Karpas-422 (cell line): Measurements from ENCODE around the gene CELF3. TPM values are rescaled to one million over a fixed set of nuclear protein-coding genes. Genes with fewer than 3 reads are reported as not detected.

ENCODE experiments used
- small RNA-seq: library from RNA; depleted of rRNA; stranded (forward); fragments of <200 nt; gene quantifications from one replicate; pipeline ENCODE3, GENCODE V24; 2014
- total RNA-seq: library from RNA; depleted of rRNA; stranded (reverse); fragments of >200 nt; shearing (Covaris generic); gene quantifications from 2 replicates; pipeline ENCODE4 v1.2.3, GENCODE V29; 2014; ENCODE audit warnings: low replicate concordance; rRNA removed

Gene CELF3
- total RNA-seq, 1 experiment from 2014 or later, result not detected

Small RNA genes lying within 50 kb of the gene (small RNA-seq; reads per million reads assigned to genes)
- not detected for gene RNU6-662P

Other genes with a start within 250 kb of the CELF3 start
- gene CGN, start 205.4 kb downstream of the CELF3 start, total RNA-seq, result 0.22 TPM in 1 of 2 replicates, not detected in the other
- gene TUFT1, start 176.5 kb downstream of the CELF3 start, total RNA-seq, result not detected in 2 replicates
- 28.3 and 40.4 TPM in 2 replicates for gene SNX27, start 104.8 kb downstream of the CELF3 start, total RNA-seq
- gene RIIAD1, start 4.7 kb upstream of the CELF3 start, total RNA-seq, result not detected in 2 replicates
- gene MRPL9, start 46.7 kb upstream of the CELF3 start, total RNA-seq, result 76.8 and 147 TPM in 2 replicates
- gene TDRKH, start 73.7 kb upstream of the CELF3 start, total RNA-seq, result 5.6 and 5.9 TPM in 2 replicates
- gene LINGO4, start 88.6 kb upstream of the CELF3 start, total RNA-seq, result 0.07 TPM in 1 of 2 replicates, not detected in the other
- gene RORC, start 115.0 kb upstream of the CELF3 start, total RNA-seq, result not detected in 2 replicates
- gene C2CD4D, start 123.0 kb upstream of the CELF3 start, total RNA-seq, result not detected in 2 replicates
- gene THEM5, start 136.9 kb upstream of the CELF3 start, total RNA-seq, result not detected in 2 replicates
- gene THEM4, start 192.7 kb upstream of the CELF3 start, total RNA-seq, result 51.8 and 87.8 TPM in 2 replicates